ENCODE data around the gene NACA2.
"Not testable (repeated sequence)": the region's sequence is repeated elsewhere in the genome, so short reads cannot be mapped to it uniquely, and the experiment has no call there.

Gene NACA2

DNA sequence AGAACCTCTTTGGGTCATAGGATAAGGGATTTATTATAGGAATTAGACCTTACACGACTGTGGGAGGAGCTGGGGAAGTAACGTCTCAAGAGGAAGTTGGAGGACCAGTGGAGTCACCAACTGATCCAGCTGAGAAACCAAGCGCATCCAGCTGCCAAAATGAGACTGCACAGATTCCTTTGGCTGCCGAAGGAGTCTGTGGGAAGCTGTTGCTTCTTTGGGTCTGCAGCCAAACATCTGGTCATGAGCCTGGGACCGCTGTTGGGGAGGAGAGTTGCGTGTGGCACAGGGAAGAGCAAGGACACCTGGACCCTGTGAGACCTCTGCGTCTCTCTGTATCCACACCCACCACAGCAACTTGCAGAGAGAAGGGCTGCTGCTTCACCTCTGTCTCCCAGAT is 2.4 kb upstream of the NACA2 start:
- Histone ChIP-seq H3K36me3 (no peaks in the 10 kb centered on the region), H3K9me3 (ENCODE audit: severe bottlenecking) (no peaks in the 10 kb centered on the region), H3K27ac (no peak overlapping the region), H3K27me3 (ENCODE audit: insufficient read depth, low read depth, severe bottlenecking) (no peaks in the 10 kb centered on the region), H3K4me3 (ENCODE audit: low read depth, low read length) (no peak overlapping the region)
- no peak for DNase-seq
- TF ChIP-seq, protein P1, sequence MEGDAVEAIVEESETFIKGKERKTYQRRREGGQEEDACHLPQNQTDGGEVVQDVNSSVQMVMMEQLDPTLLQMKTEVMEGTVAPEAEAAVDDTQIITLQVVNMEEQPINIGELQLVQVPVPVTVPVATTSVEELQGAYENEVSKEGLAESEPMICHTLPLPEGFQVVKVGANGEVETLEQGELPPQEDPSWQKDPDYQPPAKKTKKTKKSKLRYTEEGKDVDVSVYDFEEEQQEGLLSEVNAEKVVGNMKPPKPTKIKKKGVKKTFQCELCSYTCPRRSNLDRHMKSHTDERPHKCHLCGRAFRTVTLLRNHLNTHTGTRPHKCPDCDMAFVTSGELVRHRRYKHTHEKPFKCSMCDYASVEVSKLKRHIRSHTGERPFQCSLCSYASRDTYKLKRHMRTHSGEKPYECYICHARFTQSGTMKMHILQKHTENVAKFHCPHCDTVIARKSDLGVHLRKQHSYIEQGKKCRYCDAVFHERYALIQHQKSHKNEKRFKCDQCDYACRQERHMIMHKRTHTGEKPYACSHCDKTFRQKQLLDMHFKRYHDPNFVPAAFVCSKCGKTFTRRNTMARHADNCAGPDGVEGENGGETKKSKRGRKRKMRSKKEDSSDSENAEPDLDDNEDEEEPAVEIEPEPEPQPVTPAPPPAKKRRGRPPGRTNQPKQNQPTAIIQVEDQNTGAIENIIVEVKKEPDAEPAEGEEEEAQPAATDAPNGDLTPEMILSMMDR (IDR thresholded peaks at IDR 0.05; ENCODE audit: low read depth, low read length): no peak

DNA sequence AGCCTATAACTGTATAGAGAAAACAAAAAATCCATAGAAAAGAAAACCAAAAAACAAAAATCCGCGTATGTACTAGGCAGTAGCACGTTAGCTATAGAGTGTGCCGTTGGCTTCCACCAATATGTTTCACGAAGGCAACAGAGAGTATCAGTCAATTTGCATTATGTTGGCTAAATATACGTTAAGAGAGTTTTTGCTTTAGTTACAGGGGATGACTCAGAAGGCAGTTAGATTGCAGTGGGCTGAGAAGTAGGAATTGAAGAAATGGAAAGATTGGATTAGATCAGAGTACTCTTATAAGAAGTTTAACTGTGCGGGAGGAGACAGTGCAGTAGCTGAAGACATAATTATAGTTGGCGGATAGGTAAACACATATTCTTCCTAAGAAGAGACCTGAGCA is 911 bp upstream of the NACA2 start:
- Histone ChIP-seq H3K27ac (no peak overlapping the region), H3K9me3 (ENCODE audit: severe bottlenecking) (no peaks in the 10 kb centered on the region), H3K4me3 (ENCODE audit: low read depth, low read length) (no peak overlapping the region), H3K27me3 (ENCODE audit: insufficient read depth, low read depth, severe bottlenecking) (no peaks in the 10 kb centered on the region), H3K36me3 (no peaks in the 10 kb centered on the region)
- TF ChIP-seq, protein P1 (IDR thresholded peaks at IDR 0.05; ENCODE audit: low read depth, low read length): no peak
- DNase-seq: no peak

DNA sequence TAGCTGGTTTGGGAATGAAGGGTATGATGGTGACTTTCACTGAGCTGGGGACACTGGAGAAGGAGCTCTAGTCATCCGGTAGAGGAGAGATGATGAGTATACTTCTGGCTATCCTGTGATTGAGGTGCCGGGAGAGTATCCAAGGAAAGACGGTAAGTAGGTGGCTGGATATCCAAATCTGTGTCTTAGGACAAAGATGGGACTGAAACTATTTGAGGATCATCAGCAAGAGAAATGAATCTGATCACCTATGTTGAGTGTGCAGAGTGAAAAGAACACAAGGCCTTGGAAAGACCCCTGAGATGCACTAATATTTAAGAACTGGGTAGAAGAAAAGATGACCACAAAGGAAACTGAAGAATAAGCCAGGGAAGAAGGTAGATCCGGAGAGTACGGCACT is 1.0 kb downstream of the NACA2 start:
- no peaks in the 10 kb centered on the region for H3K9me3 ChIP-seq (ENCODE audit: severe bottlenecking)
- H3K4me3 ChIP-seq (ENCODE audit: low read depth, low read length): no peak overlapping the region

DNA sequence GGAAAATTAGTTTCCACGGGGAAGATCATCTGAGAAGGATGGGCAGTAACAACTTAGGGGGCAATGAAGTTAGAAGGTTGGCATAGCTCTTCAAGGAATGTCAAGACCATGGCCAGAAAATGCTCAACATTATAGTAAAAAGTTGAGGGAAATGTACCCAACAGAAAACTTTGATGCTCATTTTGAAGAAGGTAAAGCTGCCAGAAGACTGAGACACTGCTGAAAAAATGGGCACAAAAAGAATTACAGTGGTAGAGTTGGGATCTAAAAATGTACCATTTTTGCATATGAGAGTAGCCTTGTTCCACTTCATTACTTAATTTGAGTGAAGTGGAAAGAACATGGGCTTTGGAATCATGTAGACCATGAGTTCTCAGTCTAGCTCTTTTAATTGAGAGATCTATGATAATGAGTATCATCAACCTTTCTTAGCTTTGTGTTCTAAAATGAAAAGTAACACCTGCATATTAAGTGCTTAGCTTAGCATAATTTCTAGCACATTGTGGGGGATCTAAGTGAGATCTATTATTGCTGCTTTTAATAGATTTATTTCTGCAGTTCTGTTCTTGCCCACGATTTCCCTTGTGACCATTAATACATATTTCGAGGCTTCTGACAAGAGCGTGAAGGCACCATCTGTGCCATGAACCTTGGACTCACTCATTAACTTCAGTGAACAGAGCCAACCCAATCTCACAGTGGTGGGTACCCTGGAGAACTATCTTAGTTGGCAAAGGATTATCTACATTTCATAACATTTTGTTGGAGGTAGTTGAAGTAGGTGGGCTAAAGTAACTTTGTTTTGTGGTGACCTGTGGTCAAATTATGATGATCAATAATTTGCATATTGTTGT is 3.0 kb downstream of the NACA2 start:
- Histone ChIP-seq H3K9me3 (ENCODE audit: severe bottlenecking) (no peaks in the 10 kb centered on the region), H3K27me3 (ENCODE audit: insufficient read depth, low read depth, severe bottlenecking) (no peaks in the 10 kb centered on the region), H3K36me3 (no peaks in the 10 kb centered on the region), H3K4me3 (ENCODE audit: low read depth, low read length) (no peak overlapping the region), H3K27ac (no peak overlapping the region)
- no peak for DNase-seq
- TF ChIP-seq, protein P1 (IDR thresholded peaks at IDR 0.05; ENCODE audit: low read depth, low read length): no peak

More for the DNA sequence above, 1.0 kb downstream of the NACA2 start:
- no peak for DNase-seq
- TF ChIP-seq, protein P1 (IDR thresholded peaks at IDR 0.05; ENCODE audit: low read depth, low read length): no peak
- Histone ChIP-seq H3K36me3 (no peaks in the 10 kb centered on the region), H3K27ac (no peak overlapping the region), H3K27me3 (ENCODE audit: insufficient read depth, low read depth, severe bottlenecking) (no peaks in the 10 kb centered on the region)

DNA sequence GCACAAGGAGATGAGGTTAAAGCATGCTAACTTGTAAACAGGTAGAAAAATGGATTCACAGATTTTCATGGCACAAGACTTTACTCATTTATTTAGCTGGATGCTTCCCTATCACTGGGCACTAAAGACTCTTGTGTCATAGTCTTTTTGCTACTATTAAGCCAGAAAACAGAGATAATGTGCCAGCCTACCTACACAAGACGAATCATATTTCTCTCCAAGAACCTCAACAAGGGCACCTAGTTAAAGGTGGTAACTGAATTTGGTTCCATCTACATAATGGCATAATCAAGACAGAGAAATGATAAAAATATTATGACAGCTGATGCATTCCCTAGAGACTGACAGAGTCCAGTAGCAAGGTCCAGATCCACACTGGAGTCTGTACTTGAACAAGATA is 3.8 kb downstream of the NACA2 start:
- TF ChIP-seq, protein P1 (IDR thresholded peaks at IDR 0.05; ENCODE audit: low read depth, low read length): no peak
- H3K4me3 ChIP-seq (ENCODE audit: low read depth, low read length): no peak overlapping the region
- DNase-seq: no peak

DNA sequence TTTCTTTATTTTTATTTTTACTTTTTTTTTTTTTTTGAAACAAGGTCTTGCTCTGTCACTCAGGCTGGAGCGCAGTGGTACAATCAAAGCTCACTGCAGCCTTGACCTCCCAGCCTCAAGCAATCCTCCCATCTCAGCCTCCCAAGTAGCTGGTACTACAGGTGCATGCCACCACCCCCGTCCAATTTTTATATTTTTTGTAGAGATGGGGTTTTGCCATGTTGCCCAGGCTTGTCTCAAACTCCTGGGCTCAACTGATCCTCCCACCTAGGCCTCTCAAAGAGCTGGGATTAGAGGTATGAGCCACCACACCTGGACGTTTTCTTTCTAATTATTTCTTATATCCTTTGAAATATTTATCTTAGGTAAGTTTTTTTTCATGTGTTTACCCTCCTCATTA is 4.4 kb downstream of the NACA2 start:
- not testable (repeated sequence) for H3K27ac ChIP-seq; H3K4me3 ChIP-seq (ENCODE audit: low read depth, low read length); DNase-seq; H3K9me3 ChIP-seq (ENCODE audit: severe bottlenecking); H3K36me3 ChIP-seq; H3K27me3 ChIP-seq (ENCODE audit: insufficient read depth, low read depth, severe bottlenecking)

More for the DNA sequence above, 3.8 kb downstream of the NACA2 start:
- Histone ChIP-seq H3K27ac (no peak overlapping the region), H3K36me3 (no peaks in the 10 kb centered on the region), H3K9me3 (ENCODE audit: severe bottlenecking) (no peaks in the 10 kb centered on the region), H3K27me3 (ENCODE audit: insufficient read depth, low read depth, severe bottlenecking) (no peaks in the 10 kb centered on the region)
